Right ventricle myocardium inferior (tissue), 1 donor: ENCODE results near the gene LGI1. TPM values are rescaled to one million over a fixed set of nuclear protein-coding genes. Genes with fewer than 3 reads are reported as not detected.

Experiments
- ATAC-seq: fragments of 200-7000 bp; cut with Tn5 transposase; one replicate; pipeline ENCODE4 v1.9.1; 2020; ENCODE audit warnings: mild to moderate bottlenecking, moderate library complexity
- DNase-seq: peaks from one replicate; pipeline ENCODE4 v3.0.0; 2021; ENCODE audit errors: missing footprints
- intact Hi-C: fragments of 100-400 bp; cut with DNase I; formaldehyde crosslinking; loops from one replicate; pipeline ENCODE4 v1.11.0; 2022
- total RNA-seq: library from RNA; stranded (reverse); fragmentation: NEBNext Ultra II Directional; extraction: Animal tissue kit (Norgen Biotek cat#: 25700); gene quantifications from one replicate; pipeline ENCODE4 v1.2.1, GENCODE V29; 2021
- donor health status: DM: no; HTN: yes; CAD: no; lungs with severe emphysema.

LGI1 gene
- total RNA-seq, 1 donor from 2014 or later, result not detected

DNA sequence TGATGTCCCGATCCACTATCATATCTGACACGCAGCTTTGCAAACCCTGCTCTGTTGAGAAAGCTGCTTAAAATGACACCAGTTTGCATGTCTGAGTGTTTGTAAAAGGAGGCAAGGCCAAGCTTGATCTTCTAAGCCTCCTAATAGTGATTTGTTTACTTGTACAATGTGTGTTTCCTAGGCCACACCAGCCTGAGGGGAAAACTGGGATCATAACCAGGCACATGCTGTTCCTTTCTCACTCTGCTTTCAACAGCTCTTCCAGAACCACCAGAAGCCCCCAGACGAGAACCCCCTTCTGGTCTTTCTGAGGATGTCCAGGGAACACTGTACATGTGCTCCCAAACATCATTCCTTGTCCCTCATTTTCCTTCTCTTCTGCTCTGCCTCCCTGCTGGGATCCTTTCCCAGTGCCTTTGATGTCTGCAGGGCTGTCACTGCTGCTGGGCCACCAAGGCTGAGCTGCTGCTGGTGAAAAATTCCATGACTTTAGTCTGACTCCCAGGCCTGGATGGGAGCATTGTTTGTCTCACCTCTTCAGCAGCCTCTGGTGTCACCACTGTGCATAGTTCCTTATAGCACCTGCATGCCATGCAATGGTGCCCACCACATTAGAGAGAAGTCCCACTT lies 4.0 kb upstream of the LGI1 start:
- intact Hi-C loops, result no loop called here
- no peak for ATAC-seq

DNA sequence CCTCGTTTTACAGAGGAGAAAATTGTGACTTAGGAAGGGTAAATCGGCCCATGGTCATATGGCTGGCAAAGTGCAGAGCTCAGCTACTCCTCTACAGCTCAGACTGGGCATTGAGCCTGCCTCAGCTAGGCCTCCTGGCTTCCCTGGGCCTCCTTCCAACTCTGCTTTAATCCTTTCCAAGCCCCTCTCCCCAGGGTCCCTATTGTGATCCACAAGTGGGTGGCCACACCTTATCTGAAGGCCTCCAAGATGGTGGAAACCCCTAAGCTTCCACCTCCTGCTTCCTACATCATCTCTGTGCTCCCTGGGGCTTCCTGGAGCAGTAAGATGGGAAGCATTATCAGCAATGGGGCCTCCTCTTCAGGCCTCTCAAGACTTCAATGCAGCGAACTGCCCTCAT lies 3.0 kb upstream of the LGI1 start:
- intact Hi-C loops, result no loop called here
- ATAC-seq (no peak), DNase-seq (no peak)

More for the DNA sequence above, 4.0 kb upstream of the LGI1 start:
- no peak for DNase-seq

- intact Hi-C loops, result no loop called here
- DNase-seq, result no peak
- ATAC-seq, result no peak
These were observed 2.2 kb upstream of the LGI1 start for GRCh38 chr10:93755443-93756116.

- intact Hi-C loops, result no loop called here
- ATAC-seq, result no peak
These were observed 1.6 kb upstream of the LGI1 start for GRCh38 chr10:93756118-93756517.

GRCh38 chr10:93757136-93757535 lies 600 bp upstream of the LGI1 start:
- intact Hi-C loops, result no loop called here
- no peak for ATAC-seq
- DNase-seq, result no peak

More at GRCh38 chr10:93756118-93756517, 1.6 kb upstream of the LGI1 start:
- DNase-seq, result no peak

DNA sequence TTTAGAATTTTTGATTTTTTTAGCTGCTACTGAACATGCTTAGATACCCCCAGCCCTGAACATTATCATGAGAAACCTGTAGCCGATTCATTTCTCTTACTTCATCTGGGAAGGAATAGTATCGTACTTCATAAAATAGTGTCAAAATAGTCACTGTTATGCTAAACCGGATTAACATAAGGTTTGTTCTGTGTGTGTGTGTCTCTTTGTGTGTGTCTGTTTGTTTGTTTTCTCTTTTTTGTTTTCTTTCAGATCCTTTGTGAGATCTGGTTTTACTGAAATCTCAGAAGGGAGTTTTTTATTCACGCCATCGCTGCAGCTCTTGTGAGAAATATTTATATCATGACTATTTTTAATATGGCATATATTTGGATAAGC lies 761 bp downstream of the LGI1 start:
- no peak for ATAC-seq
- no peak for DNase-seq
- intact Hi-C loops, result no loop called here

DNA sequence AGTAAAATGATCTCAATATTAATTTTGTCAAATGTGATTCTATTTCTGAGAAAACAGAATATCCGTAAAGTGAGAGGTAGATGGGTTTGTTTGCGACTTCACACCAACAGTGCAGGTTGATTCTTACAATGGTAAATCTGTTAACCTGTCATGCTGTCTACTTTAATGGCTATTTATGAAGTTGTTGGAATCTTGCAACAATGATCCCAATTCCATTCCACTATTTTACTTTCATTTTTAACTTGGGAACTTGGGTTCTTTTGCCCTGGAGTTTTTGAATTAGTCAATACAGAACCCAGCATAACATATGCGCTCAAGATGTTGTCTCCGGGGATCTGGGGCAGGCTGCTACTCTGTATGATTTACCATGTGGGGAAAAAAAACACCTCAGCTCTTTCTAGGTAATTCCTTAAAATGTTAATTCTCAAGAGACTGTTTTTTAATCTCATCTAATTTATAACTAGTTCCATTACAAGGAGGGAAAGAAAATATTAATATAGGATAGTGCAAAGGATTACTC lies 1.2 kb downstream of the LGI1 start:
- DNase-seq (no peak), ATAC-seq (no peak)
- intact Hi-C loops, result no loop called here

- ATAC-seq (no peak), DNase-seq (no peak)
- intact Hi-C loops, result no loop called here
These were observed 2.8 kb downstream of the LGI1 start for GRCh38 chr10:93760490-93760889.

- no peak for ATAC-seq
- DNase-seq, result no peak
- intact Hi-C loops, result no loop called here
These were observed 5.2 kb downstream of the LGI1 start for GRCh38 chr10:93762979-93763391.

DNA sequence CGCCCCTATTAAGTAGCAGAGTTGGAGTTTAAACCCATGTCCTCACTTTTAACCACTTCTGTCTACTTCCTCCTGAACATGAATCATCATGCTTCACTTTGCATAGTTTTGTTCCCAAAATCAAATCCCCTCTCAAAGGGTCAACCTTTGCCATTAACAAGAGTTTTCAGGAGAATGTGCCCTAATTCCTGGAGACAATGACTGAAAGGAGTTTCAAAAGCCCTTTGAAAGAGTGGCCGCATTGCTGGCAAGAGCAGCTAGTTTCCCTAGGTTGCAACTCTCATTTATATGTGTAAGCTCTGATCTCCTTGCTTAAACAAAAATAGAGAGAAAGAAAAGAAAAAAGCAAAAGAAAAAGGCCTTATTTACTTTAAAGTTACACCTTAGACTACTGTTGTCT lies 9.2 kb downstream of the LGI1 start:
- intact Hi-C loops, result no loop called here
- DNase-seq (no peak), ATAC-seq (no peak)

DNA sequence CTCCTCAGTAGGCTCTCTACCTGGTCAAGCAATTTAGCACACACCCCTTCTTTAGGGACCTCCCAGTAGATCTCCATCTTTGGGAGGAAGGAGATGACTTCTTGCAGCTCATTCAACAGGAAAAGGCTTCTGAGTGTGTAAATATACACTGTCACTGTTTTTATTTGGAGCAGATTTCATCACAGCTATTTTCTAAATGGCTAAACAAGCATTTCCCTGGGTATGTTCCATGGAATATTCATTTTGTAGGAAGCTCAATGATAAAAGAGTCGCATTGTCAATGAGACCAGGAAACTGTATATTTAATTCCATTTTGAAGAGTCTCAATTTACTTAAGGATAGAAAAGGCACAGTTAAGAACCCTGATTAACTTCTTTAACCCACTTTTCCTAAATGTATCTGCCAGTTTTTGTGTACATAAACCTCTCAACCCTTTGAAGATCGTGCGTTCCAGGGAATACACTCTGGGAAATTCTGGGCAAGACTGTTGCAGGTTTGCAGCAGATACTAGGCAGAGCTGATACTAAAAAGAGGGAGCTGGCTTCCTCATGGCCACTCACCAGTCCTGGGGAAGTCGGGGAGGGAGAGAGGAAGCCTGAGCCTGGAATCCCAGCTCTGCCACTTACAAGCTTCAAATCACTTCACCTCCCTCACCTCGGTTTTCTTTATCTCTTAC lies 10.1 kb downstream of the LGI1 start:
- ATAC-seq (no peak), DNase-seq (no peak)
- intact Hi-C loops, result no loop called here

GRCh38 chr10:93768892-93769291 lies 11.2 kb downstream of the LGI1 start:
- intact Hi-C loops, result no loop called here
- ATAC-seq (no peak), DNase-seq (no peak)

- intact Hi-C loops, result no loop called here
- ATAC-seq, result no peak
These were observed 13.6 kb downstream of the LGI1 start for GRCh38 chr10:93771354-93771753.

DNA sequence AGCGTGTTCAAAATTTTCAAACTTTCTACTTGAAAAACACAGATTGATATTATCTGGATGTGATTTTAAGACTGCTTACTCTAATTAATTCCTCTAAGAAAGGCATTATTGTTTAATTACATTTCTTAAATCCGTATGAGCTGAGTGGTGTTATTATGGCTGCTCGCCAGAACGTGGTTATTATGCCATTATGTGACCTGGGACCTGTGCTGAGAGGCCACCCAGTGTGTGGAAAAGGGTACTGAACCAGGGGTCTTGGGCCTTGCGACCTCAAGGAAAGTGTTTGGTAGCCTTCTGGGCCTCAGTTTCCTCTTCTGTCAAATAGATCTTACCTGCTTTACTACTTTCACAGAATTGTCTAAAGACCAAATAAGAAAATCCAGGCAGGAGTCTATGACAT lies 15.4 kb downstream of the LGI1 start:
- ATAC-seq (no peak), DNase-seq (no peak)
- intact Hi-C loops, result no loop called here

More at GRCh38 chr10:93771354-93771753, 13.6 kb downstream of the LGI1 start:
- DNase-seq, result no peak

DNA sequence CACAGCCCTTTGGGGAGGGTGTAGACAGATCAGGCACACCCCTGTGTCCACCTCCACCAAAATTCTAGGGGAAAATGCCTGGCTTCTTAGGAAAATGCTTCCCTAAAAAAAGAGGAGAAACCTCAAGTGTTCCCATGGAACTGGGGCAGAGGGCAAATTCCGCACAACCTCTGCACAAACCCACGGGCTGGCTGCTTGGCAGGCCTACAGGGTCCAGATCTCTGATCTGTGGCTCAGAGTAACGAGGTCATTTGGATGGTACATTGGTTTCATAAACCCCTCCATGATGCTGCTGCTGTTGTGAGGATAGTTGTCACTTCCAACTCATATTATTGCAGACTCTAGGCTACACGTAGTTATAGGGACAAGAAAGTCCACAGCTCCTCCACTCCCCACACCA lies 16.0 kb downstream of the LGI1 start:
- ATAC-seq (no peak), DNase-seq (no peak)
- intact Hi-C loops, result no loop called here

DNA sequence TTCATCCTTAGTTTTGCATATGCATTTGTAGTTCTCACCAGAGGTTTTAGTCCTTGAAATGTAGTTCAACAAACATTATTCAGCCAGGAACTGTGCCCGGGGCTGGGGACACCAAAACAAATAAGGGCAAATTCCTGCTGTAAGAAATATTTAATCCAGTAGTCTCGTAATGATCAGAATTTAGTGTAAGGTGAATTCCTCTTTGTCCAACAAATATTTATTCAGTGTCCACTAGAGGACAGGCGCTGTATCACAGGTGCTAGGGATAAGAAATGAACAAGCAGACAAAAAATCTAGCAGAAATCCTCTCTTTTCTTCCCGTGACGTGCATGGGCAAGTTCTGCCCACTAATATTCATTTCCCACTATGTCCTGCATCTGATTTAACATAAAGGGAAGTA lies 17.6 kb downstream of the LGI1 start:
- ATAC-seq (no peak), DNase-seq (no peak)
- intact Hi-C loops, result no loop called here

GRCh38 chr10:93777092-93777491 lies 19.4 kb downstream of the LGI1 start:
- no peak for DNase-seq
- intact Hi-C loops, result no loop called here
- ATAC-seq, result no peak

GRCh38 chr10:93784059-93784458 lies 26.3 kb downstream of the LGI1 start:
- ATAC-seq, result no peak
- no peak for DNase-seq
- intact Hi-C loops, result no loop called here

GRCh38 chr10:93788413-93789208 lies 30.9 kb downstream of the LGI1 start:
- no peak for ATAC-seq
- no peak for DNase-seq
- intact Hi-C loops, result no loop called here
